HEK293 (cell line): ENCODE data around the gene AURKB.

Experiments used
- HOXA7 ChIP-seq: sonication (generic); formaldehyde crosslinking; IDR thresholded peaks from 2 replicates; pipeline ENCODE4 v1.8.1; 2022; ENCODE audit warnings: missing genetic modification reagents, borderline replicate concordance
- YY1 ChIP-seq: fragments of 450-650 bp; formaldehyde crosslinking; IDR thresholded peaks from 2 replicates; pipeline ENCODE4 v1.5.1; 2018; ENCODE audit warnings: missing biosample characterization, missing genetic modification characterization
- ZNF157 ChIP-seq: fragments of 450-650 bp; formaldehyde crosslinking; IDR thresholded peaks from 2 replicates; pipeline ENCODE4 v1.5.1; 2016; ENCODE audit warnings: missing biosample characterization, missing genetic modification characterization

DNA sequence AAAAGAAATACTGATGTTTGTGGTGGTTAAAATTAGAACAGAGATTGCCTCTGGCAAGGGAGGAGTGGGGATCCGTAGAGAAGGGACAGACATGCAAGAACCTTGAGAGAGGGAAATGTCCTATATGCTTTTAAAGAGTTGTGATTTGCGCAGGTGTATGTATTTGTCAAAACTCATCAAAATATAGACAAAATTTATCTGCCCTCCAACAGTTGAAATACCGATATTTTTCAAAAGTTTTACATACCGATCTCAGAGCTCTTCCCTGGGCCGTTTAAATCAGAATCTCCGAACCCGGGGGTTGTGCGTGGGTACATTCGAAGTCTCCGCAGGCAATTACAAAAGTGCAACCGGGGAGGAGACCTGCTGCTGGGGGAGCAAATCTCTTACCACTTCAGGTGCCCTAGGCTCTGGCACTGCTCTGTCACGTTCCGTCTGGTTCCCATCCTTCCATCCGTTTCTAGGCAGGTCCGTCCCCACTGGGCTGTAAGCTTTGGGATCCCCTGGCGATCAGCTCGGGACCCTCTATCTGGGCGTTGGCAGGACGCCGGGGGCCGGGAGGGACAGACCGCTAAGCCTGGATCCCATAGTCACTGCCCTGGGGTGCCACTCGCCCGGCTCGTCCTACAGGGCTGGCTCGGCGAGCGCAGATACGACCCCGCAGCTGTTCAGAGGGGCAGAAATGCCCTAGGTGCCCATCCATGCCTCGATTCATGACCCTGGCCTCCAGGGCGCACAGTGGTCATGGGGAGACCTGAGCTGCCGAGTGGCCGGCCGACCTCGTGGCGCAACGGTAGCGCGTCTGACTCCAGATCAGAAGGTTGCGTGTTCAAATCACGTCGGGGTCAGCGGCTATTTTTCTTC is 24.6 kb downstream of the AURKB start:
- no peak for TF ChIP-seq HOXA7 (CRISPR knock-in tag)
- TF ChIP-seq ZNF157 (tag by site-specific recombination), result no peak
- TF ChIP-seq YY1 (tag by site-specific recombination), result peak; percentile 64; the same call in 1 of the 2 replicates
